Peyer's patch (tissue), 4 donors: Measurements from ENCODE around the gene PRXL2A.
"Not testable (repeated sequence)": the region's sequence is repeated elsewhere in the genome, so short reads cannot be mapped to it uniquely, and the experiment has no call there.

Experiments used
- POLR2A ChIP-seq, 2 donors: fragments of 450-650 bp; IDR thresholded peaks; one replicate each; pipeline ENCODE4 v1.5.1; 2017; ENCODE audit warnings: antibody characterized with exemption in 2 of 2, mild to moderate bottlenecking in 2 of 2, moderate library complexity in 2 of 2
- TF ChIP-seq, protein P1 (sequence below), 6 experiments: fragments of 450-650 bp in 4 of 6; fragments of 200-600 bp in 2 of 6; sonication (generic) in 1 of 6; IDR thresholded peaks; one replicate each; pipeline ENCODE4 v1.5.1; 2017 to 2019; ENCODE audit warnings: antibody characterized with exemption in 6 of 6, mild to moderate bottlenecking in 3 of 6, moderate library complexity in 1 of 6

- TF ChIP-seq, protein P1, sequence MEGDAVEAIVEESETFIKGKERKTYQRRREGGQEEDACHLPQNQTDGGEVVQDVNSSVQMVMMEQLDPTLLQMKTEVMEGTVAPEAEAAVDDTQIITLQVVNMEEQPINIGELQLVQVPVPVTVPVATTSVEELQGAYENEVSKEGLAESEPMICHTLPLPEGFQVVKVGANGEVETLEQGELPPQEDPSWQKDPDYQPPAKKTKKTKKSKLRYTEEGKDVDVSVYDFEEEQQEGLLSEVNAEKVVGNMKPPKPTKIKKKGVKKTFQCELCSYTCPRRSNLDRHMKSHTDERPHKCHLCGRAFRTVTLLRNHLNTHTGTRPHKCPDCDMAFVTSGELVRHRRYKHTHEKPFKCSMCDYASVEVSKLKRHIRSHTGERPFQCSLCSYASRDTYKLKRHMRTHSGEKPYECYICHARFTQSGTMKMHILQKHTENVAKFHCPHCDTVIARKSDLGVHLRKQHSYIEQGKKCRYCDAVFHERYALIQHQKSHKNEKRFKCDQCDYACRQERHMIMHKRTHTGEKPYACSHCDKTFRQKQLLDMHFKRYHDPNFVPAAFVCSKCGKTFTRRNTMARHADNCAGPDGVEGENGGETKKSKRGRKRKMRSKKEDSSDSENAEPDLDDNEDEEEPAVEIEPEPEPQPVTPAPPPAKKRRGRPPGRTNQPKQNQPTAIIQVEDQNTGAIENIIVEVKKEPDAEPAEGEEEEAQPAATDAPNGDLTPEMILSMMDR (IDR thresholded peaks at IDR 0.05), result not testable (repeated sequence)
- not testable (repeated sequence) for TF ChIP-seq POLR2A (IDR thresholded peaks at IDR 0.05)
Observed at GRCh38 chr10:80417256-80417655, 8.9 kb downstream of the PRXL2A start.
